ENCODE results near the gene TEKT5. TPM values are rescaled to one million over a fixed set of nuclear protein-coding genes. Genes with fewer than 3 reads are reported as not detected.

TEKT5 gene
- total RNA-seq, 1 donor from 2014 or later = not detected

DNA sequence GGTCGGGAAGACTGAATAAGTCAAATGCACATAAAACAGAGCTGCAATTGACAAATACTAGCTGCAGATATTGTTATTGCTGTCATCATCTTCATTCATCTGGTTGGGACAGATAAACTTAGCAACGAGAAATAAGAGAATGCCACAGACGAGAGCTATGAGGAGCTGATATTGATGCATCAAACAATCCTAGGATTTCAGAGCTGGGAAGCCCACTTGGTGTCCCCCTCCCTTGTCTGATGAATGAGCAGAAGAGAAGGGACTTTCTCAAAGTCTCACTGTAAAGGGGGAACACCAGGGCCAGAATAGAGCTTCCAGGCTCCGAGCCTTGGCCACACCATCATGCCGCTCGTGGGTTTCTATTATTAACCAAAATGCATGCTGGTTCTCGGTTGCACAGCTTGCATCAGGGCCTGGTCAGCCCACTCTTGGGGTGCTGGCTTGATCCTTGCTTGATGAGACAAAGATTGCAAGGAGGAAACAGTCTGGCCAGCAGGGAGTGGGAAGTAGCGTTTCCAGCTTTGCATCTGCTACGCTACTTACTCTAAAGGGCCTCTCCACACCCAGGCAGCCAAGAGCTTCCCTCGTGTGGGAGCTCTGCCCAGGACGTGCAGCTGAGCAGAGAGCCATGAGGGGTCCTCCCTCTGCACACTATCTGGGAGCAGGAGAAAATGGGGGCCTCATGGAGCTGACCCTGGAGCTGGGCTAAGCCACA lies 85.9 kb downstream of the TEKT5 start:
- DNase-seq = no peak

DNA sequence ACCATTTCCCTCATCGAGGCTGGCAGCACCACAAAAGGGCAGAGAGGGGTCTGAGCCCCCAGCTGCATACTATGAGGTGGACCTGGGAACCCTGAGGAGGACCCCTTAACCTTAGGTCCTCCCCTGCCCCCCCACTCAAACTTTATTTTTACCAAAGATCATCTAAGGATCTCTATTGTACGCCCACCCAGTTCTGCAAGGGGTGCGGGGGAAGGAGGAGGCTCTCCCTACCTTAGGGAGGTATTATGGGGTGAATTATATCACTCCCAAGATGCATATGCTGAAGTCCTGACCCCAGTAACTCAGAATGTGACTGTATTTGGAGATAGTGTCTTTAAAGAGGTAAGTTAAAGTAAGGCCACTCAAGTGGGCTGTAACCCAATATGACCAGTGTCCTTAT lies 87.6 kb downstream of the TEKT5 start:
- DNase-seq = no peak

DNA sequence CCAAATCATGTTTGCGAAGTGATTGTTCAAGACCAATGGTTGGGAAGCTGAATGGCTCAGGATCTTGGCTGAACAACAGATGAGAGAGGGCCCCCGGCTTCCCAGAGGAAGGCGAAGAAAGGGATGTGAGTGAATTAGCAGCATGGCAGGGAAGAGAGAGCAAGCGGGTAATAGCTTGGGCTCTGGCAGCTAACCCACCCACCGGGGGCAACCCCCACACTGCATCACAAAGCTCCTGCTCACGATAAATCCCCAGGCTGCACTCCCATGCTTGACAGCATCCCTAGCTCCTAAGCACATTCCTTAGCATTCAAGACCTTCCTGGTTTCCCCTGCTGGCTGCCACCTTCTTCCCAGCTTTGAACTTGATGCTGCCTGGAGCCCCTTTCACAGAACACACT lies 88.1 kb downstream of the TEKT5 start:
- DNase-seq = no peak

GRCh38 chr16:10605636-10606035 lies 89.1 kb downstream of the TEKT5 start:
- no peak for DNase-seq

DNA sequence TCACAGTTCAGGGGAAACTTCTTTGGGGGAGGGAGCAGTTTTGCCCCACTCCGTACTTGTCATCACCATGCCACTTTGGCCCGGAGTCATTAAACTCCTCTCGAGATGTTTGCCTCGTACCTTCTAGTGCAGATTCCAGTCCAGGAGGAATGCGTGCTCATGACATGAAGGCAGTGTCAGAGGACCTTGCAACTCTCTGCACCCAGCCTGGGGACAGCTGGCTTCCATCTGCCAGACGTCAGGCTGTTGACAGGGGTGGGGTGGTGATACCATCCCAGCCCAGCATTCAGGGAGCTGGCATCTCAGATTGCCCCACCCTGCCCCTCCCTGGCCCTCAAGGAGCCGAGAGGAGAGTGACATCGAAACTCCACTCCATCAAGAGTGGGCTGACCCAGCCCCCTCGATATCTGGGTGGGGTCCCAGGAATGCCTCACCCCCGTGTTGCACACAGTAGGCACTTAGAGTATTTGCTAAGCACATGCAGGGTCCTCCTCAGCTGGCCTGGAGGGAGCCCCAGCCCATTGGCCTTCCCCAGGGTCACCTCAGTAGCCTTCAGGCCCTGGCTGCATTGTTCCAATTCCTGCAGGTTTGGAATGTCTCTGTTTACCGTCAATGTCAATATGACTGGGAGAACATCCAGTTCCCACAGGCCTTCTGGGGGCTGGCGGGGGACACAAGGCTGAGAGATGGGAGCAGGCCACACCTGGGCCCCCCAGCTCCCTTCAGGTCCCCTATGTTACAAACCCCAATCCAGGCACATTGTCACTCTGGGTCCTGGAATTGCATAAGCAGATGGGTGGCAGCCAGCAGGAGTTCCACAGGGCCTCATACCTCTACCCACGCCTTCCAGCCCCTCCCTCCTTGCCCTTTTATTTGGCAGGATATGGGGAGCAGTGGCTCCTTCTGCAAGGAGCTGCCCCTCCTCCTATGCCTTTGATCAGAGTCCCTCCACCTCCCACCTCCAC lies 93.0 kb downstream of the TEKT5 start:
- DNase-seq = no peak

DNA sequence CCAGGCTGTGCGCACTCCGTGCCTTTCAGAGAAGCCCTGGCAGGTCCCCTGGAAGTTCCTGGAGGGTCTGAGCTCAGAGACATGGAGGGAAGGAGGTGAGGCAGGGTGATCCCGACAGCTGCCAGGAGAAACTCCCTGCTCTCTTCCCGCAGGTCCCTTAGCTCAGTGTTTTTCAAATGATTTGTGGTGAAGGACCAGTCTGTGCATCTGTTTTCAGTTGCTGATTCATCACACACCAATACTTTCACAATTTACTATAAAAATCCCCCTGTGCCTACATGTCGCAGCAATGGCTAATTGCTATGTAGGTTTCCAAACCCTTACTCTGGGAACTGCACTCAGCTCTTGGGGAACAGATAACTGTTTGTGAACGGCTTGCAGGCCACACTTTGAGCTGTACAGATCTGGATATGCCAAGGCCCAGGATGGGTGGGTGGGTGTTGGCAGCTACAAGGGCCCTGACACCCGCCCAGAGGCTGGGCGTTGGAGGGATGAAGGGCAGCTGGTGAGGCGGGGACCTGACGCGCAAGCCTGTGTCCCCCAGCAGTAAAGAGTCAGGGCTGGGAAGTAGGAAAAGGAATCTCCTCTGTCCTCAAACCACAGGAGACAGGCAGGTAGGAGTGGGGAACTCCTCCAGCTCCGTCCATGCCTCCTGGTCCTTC lies 93.8 kb downstream of the TEKT5 start:
- DNase-seq = no peak

GRCh38 chr16:10599626-10600025 lies 95.1 kb downstream of the TEKT5 start:
- DNase-seq = no peak

GRCh38 chr16:10598157-10598556 lies 96.6 kb downstream of the TEKT5 start:
- peak; percentile 8 for DNase-seq

DNA sequence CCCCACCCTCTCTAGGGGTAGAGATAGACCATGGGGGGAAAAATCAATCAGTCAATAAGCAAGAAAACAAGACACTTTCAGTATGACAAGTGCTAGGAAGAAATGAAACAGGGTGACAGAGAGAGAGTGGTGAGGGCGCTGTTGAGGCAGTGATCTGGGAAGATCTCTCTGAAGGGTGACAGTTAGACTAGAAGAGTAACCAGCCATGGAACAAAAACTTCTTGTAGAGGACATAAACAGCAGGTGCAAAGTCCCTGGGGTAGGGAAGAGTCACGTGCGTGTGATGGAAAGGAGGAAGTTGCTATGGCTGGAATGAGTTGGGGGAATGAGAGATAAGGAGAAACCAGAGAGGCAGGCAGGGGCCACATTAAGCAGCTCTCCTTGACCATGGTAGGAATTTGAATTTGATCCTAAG lies 97.5 kb downstream of the TEKT5 start:
- no peak for DNase-seq

- DNase-seq = no peak
These were observed 100.3 kb downstream of the TEKT5 start for GRCh38 chr16:10594312-10594950.

- DNase-seq = no peak
These were observed 102.1 kb downstream of the TEKT5 start for GRCh38 chr16:10592611-10593010.

DNA sequence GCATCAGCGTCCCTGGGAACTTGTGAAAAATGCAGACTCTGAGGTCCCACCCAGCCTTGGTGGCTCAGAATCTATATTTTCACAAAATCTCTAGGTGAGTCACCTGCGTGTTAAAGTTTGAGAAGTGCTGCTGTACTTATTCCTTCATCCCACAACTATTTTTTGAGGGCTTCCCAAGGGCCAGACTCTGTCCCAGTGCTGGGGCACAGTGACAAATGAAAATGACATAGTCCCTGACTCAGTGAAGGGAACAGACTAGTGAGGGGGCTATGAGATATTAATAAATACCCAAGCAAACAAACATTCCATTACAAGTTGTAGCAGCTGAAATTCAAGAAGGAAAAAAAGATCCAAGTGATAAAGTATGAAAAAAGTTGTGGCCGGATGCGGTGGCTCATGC lies 104.4 kb downstream of the TEKT5 start:
- no peak for DNase-seq

GRCh38 chr16:10589109-10589508 lies 105.6 kb downstream of the TEKT5 start:
- DNase-seq = no peak

GRCh38 chr16:10587622-10588021 lies 107.1 kb downstream of the TEKT5 start:
- DNase-seq = no peak

GRCh38 chr16:10584981-10585438 lies 109.7 kb downstream of the TEKT5 start:
- no peak for DNase-seq

GRCh38 chr16:10583269-10583668 lies 111.5 kb downstream of the TEKT5 start:
- no peak for DNase-seq

DNA sequence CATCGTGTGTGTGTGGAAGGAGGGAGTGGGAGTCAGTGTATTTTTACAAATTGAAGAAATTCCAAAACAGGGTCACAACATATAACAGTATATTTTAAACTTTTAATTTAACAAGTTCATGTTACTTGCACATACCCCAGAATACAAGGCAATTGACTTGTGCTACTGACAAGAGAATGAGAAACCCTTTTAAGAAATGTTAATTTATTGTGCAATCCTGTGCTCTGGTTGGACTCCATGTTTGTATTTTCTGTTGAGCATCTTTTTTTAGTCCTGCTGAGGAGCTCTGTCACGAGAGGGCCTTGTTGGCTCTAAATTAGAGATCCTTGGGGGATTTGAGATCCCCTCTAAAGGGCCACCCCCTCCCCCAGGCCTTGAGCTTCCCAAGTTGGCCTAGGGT lies 113.2 kb downstream of the TEKT5 start:
- DNase-seq = no peak

- DNase-seq = no peak
These were observed 113.9 kb downstream of the TEKT5 start for GRCh38 chr16:10580883-10581247.

DNA sequence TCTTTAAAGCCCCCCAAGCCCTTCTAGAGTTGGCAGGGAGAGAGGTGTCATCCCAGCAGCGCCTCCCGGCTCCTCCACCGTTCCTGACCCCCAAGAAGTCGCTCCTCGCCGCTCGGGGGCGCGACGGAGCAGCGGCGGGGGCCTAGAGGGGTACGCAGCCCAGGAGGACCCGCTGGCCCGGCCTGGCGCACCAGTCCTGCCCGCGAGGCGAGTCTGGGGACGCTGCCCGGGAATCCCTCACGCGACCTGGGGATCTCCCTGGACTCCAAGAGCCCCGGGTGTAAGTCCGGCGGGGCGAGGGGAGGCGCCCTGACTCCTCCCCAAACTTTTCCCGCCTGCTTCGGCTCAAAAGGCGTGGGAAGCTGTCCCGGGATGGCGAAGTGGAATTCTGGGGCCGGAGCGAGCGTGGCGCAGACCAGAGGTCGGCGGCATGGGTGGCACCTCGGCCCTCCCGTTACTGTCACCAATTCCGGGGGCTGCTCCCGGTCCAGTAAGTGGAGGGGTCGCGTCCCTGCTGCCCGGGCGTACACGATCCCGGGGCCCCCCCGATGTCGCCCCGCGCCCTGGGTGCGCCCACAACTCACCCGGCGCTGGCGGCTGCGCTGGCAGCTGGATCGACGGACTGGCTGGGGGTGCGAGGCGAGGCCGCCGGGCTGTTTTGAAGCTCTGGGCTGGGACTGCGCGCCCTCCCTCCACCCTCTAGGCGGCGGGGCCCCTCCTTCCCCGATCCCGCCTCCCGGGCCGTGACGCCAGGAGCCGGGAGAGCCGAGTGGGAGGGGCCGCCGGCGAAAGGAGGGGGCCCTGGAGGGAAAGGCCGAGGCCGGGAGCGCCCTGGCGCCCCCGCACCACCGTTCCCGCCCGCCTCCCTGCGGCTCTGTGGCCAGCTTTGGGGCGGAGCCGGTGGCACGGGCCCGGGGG lies 114.5 kb downstream of the TEKT5 start, which contains the start of gene EMP2:
Gene EMP2 (minus strand): TSS at position 634 of the 918 bp plus-strand sequence. CDS start 32,981 bp downstream, outside the sequence.
- DNase-seq = peak; percentile 67

DNA sequence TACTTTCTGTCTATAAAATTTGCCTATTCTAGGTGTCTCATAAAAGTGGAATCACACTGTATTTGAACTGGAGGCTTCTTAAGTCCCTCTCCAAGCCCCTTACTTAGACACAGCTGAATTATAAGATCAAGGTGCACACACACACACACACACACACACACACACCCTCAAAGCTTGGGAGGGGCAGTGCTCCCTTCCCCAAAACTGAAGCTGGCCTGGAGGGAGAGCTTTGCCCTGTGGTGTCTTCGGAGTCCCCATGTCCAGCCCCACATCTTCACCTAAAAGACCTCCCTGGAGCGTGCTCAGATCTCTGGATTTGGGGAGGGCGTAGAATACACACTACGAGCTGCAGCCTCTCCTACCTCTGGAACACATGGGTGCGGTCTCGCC lies 115.2 kb downstream of the TEKT5 start:
- no peak for DNase-seq
